CD4-positive, alpha-beta T cell treated with Interleukin-15 for 1 hour (primary cell): Measurements from ENCODE around the gene CD9.
"Not testable (repeated sequence)": the region's sequence is repeated elsewhere in the genome, so short reads cannot be mapped to it uniquely, and the experiment has no call there.

Source experiments
- DNase-seq: peaks from one replicate; pipeline ENCODE4 v3.0.0-alpha.2; 2020

The CD9 gene

DNA sequence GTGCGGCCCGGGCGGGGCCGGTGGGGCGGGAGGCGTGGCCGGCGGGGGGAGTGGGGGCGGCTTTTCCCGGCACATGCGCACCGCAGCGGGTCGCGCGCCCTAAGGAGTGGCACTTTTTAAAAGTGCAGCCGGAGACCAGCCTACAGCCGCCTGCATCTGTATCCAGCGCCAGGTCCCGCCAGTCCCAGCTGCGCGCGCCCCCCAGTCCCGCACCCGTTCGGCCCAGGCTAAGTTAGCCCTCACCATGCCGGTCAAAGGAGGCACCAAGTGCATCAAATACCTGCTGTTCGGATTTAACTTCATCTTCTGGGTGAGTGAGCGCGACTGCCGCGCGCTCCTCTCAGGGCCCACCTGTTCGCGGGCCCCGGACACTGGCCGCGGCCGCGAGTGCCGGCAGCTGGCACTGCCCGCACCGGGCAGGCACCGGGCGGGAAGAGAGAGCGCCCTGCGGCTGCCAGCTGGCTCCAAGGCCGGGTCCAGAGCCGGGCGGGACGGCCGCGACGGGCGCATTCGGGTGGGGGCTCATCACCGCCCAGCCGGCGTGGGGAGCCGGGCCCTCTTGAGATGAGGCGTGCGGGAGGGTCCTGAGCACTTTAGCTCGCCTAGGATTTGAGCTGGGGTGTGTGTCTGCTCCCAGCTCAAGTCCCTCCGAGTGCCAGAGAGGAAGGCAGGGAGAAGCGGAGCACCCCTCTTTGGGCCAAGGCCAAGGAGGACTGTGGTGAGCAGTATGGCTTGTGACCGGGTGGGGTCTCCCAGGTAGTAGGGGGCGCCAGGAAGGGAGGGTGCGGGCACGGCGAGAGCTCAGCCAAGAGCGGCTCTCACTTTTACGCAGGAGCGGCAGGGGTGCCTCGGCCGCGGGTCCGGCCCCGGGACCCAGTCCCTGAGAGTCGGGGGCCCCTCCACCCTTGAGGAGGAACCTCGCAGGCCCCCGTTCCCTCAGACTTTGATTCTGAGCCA, at the start of gene CD9:
TSS of gene CD9 (plus strand) at position 145 of the 957 bp plus-strand sequence. CDS start at position 245, 100 bp downstream.
- peak; percentile 48 for DNase-seq

GRCh38 chr12:6154730-6155459, 45.3 kb upstream of the CD9 start:
- no peak for DNase-seq

DNA sequence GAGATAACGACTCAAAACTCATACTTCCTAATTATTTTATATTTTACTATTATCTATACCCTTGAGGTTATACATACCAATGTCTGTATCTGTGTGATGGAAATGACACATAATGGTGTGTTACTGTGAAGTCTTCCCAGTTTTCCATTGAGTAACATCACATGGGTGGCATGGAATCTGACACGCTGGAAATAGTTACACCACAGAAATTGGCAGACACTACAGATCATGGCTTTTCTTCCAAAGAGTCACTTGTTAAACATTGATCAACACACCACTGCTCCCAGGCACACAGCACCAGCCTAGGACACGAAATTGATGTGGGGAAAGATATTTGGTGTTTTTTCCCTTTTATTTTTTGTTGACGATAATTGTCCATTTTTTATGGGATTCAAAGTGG, 42.7 kb upstream of the CD9 start:
- DNase-seq: no peak

- no peak for DNase-seq
These were observed 41.9 kb upstream of the CD9 start for GRCh38 chr12:6158255-6158654.

DNA sequence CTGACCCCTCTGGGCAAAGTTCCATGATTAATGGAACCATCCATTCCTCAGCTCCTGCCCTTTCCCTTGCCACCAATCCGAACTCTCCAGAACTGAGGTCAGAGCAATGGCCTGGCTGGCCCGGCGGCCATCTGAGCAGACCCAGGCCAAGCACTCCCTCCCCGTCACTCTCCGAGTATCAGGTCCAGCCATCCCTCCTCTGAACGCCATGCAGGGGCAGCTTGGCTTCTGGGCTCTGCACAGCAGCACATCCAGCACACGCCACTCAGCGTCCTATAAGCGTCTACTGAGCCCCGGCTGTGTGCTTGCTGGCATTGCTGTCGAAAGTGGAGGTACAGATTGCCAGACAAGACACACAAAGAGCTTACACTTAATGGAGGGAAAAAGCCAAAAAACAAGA, 41.5 kb upstream of the CD9 start:
- DNase-seq: no peak

DNA sequence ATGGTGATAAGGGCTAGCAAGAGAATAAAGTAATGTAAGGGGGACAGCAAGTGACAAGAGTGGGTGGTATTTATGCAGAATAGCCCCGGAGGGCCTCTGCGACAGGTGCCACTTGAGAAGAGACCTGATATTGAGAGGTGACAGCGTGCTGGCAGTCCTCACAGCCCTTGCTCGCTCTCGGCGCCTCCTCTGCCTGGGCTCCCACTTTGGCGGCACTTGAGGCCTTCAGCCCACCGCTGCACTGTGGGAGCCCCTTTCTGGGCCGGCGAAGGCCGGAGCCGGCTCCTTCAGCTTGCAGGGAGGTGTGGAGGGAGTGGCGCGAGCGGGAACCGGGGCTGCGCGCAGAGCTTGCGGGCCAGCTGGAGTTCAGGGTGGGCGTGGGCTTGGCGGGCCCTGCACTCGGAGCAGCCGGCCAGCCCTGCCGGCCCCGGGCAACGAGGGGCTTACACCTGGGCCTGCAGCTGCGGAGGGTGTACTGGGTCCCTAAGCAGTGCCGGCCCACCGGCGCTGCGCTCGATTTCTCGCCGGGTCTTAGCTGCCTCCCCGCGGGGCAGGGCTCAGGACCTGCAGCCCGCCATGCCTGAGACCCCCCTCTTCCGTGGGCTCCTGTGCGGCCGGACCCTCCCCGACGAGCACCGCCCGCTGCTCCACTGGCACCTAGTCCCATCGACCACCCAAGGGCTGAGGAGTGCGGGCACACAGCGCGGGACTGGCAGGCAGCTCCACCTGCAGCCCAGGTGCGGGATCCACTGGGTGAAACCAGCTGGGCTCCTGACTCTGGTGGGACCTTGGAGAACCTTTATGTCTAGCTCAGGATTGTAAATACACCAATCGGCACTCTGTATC, 40.8 kb upstream of the CD9 start:
- DNase-seq: not testable (repeated sequence)

GRCh38 chr12:6160049-6160649, 40.1 kb upstream of the CD9 start:
- not testable (repeated sequence) for DNase-seq

GRCh38 chr12:6161124-6161882, 38.9 kb upstream of the CD9 start:
- no peak for DNase-seq

DNA sequence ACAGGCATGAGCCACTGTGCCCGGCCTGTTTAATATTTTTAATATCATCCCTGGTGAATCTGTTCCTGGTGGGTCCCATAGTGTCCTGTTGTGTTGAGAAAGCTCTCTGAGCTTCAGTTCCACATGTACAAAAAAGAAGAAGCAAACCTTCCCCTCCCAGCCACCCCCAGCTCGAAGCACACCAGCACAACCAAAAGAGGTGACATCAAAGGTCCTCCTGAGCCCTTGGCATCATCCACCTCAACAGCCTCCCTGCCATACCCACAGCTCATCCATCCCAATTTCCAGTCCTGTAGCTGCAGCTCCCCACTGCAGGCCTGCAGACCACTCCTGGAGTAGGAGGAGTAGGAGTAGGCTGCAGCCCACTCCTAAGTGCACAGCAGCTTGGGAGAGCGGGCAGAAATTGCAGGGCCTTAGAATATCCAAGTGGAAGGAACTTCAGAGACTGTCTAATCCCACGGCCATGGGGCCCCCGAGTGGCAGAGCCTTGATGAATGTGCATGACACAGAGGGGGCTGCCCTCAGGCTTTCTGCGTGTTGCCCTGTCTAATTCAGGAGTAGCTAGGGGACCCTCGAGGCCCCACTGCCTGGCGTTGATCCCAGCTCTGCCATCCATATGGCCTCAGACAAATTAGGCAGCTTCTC, 36.7 kb upstream of the CD9 start:
- DNase-seq: no peak

- DNase-seq: no peak
These were observed 34.8 kb upstream of the CD9 start for GRCh38 chr12:6165395-6165794.

- no peak for DNase-seq
These were observed 33.4 kb upstream of the CD9 start for GRCh38 chr12:6166808-6167207.

GRCh38 chr12:6167327-6168280, 32.6 kb upstream of the CD9 start:
- DNase-seq: peak; percentile 81

GRCh38 chr12:6171409-6172015, 28.7 kb upstream of the CD9 start:
- DNase-seq: no peak

DNA sequence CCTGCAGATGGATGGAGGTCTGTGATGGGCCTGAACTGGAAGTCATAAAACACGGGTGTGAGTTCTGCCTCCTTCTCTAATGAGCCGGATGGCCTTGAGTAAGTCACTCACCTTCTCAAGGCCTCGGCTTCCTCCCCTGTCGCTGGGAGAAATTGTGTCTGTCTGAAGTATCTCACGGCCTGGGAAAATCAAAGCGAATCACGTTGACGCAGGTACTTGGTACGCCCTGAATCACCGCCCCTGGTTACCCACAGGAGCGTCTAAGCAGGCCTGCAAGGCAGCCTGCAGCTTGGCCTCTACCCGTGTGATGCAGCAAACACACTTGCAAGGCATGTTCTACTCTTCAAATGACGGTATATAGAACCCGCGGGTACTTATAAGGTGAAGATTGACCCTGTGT, 28.1 kb upstream of the CD9 start:
- DNase-seq: no peak

GRCh38 chr12:6172862-6173261, 27.3 kb upstream of the CD9 start:
- no peak for DNase-seq

DNA sequence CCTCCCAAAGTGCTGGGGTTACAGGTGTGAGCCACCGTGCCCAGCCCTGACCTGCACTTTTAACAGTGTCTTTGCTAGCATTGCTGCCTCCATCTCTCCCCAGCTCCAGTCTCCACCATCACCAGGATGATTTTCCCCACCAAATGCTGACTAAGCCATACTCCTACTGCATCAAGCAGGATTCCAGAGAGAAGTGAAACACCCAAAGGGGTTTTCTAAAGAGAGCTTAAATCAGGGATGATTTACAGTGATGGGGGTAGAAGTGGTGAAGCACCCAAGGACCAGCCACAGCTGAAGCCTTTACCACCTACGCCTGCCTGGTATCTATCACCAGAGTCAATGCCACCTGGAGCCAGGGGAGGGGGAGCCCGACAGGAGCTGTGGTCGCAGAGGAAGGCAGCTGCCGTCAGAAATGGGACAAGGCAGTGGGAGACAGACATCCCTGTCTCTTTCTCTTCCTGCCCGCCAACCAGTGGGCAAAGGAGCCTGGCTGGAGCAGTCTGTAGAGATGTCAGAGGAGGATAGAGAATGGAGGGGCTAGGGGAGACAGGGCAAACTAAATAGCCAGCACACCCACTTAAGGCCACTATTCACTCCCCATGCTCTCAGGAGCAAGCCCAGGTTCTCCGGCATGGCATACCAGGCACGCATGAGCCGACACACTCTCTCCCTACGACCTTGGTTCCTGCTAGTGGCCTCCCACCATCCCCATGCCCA, 22.4 kb upstream of the CD9 start:
- DNase-seq: no peak

- DNase-seq: no peak
These were observed 21.0 kb upstream of the CD9 start for GRCh38 chr12:6178981-6179761.
